ENCODE measurements around the gene CGREF1. TPM values are rescaled to one million over a fixed set of nuclear protein-coding genes. Genes with fewer than 3 reads are reported as not detected.

CGREF1 gene
- total RNA-seq, 1 experiment from 2014 or later = 18.7 TPM

GRCh38 chr2:27051902-27052645, 66.9 kb downstream of the CGREF1 start:
- TF ChIP-seq CTCF (conservative IDR thresholded peaks at IDR 0.05; ENCODE audit: low read depth, low read length) = no peak
- no peak for TF ChIP-seq EZH2phosphoT487 (IDR thresholded peaks at IDR 0.05; ENCODE audit: borderline replicate concordance, low read length)
- no peak for TF ChIP-seq EZH2 (IDR thresholded peaks at IDR 0.05; ENCODE audit: low read length, unreplicated experiment)
- Histone ChIP-seq H3K36me3 (ENCODE audit: low read depth, low read length) (no peaks in the 10 kb centered on the region), H3K4me3 (ENCODE audit: low read length) (peak overlapping the region; percentile 77), H3K4me2 (ENCODE audit: low read length) (peak overlapping the region; percentile 94), H3K9ac (ENCODE audit: low read length) (peak overlapping the region; percentile 60), H2AFZ (ENCODE audit: low read length) (peak overlapping the region; percentile 89), H3K4me1 (ENCODE audit: insufficient read depth, low read length) (peaks cover 17% of the 10 kb centered on the region), H3K9me2 (replicated peaks; ENCODE audit: low read length) (no peaks in the 10 kb centered on the region), H3F3A (ENCODE audit: low read length, unreplicated experiment) (no peaks in the 10 kb centered on the region), H3K27me3 (ENCODE audit: low read length) (no peaks in the 10 kb centered on the region), H4K20me1 (ENCODE audit: low read length) (no peaks in the 10 kb centered on the region), H3K9me3 (ENCODE audit: low read length) (no peaks in the 10 kb centered on the region), H3K79me2 (ENCODE audit: low read length) (no peaks in the 10 kb centered on the region), H3K27ac (ENCODE audit: low read length) (no peak overlapping the region)
- ATAC-seq = peak; percentile 2
- no TSS peak for BruUV-seq (replicated peaks)
- ChIA-PET CTCF (interaction anchor here (0.5 to 1.0 kb wide), 3 partner anchors 10 to 241 kb away, joined by 3 to 6 read pairs (median 4); no protein-coding TSS in a partner anchor), POLR2A (ENCODE audit: unreplicated experiment) (interaction anchor here (0.5 kb wide), 1 partner anchor 376 kb away, joined by 5 read pairs; the partner anchor contains the start of gene NRBP1)
- intact Hi-C loops (cut with micrococcal nuclease) = loop anchor here (2.0 kb wide), 2 partner anchors 19 to 31 kb away; partner anchors contain the start of gene TMEM214
- DNase-seq = no peak

- ATAC-seq = peak; percentile 54
- Histone ChIP-seq H4K20me1 (ENCODE audit: low read length) (no peaks in the 10 kb centered on the region), H3F3A (ENCODE audit: low read length, unreplicated experiment) (no peaks in the 10 kb centered on the region), H3K4me1 (ENCODE audit: insufficient read depth, low read length) (peaks cover 17% of the 10 kb centered on the region), H3K4me2 (ENCODE audit: low read length) (peak within 1 kb of the TSS; percentile 94), H2AFZ (ENCODE audit: low read length) (peak within 1 kb of the TSS; percentile 89), H3K79me2 (ENCODE audit: low read length) (no peaks in the 10 kb centered on the region), H3K36me3 (ENCODE audit: low read depth, low read length) (no peaks in the 10 kb centered on the region), H3K9me2 (replicated peaks; ENCODE audit: low read length) (no peaks in the 10 kb centered on the region), H3K9ac (ENCODE audit: low read length) (peak within 1 kb of the TSS; percentile 61), H3K9me3 (ENCODE audit: low read length) (no peaks in the 10 kb centered on the region), H3K27ac (ENCODE audit: low read length) (peak within 1 kb of the TSS; percentile 52), H3K27me3 (ENCODE audit: low read length) (no peaks in the 10 kb centered on the region), H3K4me3 (ENCODE audit: low read length) (peak within 1 kb of the TSS; percentile 77)
- ChIA-PET CTCF (interaction anchor here (0.5 to 1.0 kb wide), 3 partner anchors 89 to 242 kb away, joined by 3 to 6 read pairs (median 4); no protein-coding TSS in a partner anchor), POLR2A (ENCODE audit: unreplicated experiment) (interaction anchor here (0.5 to 1.0 kb wide), 2 partner anchors 83 to 377 kb away, joined by 3 to 5 read pairs; partner anchors contain the start of gene NRBP1)
- no peak for TF ChIP-seq EZH2 (IDR thresholded peaks at IDR 0.05; ENCODE audit: low read length, unreplicated experiment)
- no peak for TF ChIP-seq CTCF (conservative IDR thresholded peaks at IDR 0.05; ENCODE audit: low read depth, low read length)
- no peak for TF ChIP-seq EZH2phosphoT487 (IDR thresholded peaks at IDR 0.05; ENCODE audit: borderline replicate concordance, low read length)
- intact Hi-C loops (cut with micrococcal nuclease) = loop anchor here (1.0 to 2.0 kb wide), 3 partner anchors 18 to 90 kb away; partner anchors contain the start of gene TMEM214
- BruUV-seq (replicated peaks) = no TSS peak
- DNase-seq = peak; percentile 96
These were observed 67.7 kb downstream of the CGREF1 start, which contains the start of gene AGBL5 for GRCh38 chr2:27050996-27051901. TSS of gene AGBL5 (plus strand) at chr2:27051668. CDS start at chr2:27052959, 1,291 bp downstream.

Other genes starting within 250 kb of the CGREF1 start
- gene MAPRE3, start 148.5 kb downstream of the CGREF1 start, total RNA-seq (2014; rRNA removed) = 11.9 and 15.6 TPM in 2 replicates
- gene TMEM214, start 86.2 kb downstream of the CGREF1 start, total RNA-seq (2014; rRNA removed) = 43.0 and 56.1 TPM in 2 replicates
- 14.1 and 19.2 TPM in 2 replicates for gene AGBL5, start 67.5 kb downstream of the CGREF1 start, total RNA-seq (2014; rRNA removed)
- gene OST4, start 47.5 kb downstream of the CGREF1 start, total RNA-seq (2014; rRNA removed) = 244 and 258 TPM in 2 replicates
- gene EMILIN1, start 40.5 kb downstream of the CGREF1 start, total RNA-seq (2014; rRNA removed) = 0.69 and 0.75 TPM in 2 replicates
- 10.6 and 11.0 TPM in 2 replicates for gene KHK, start 32.4 kb downstream of the CGREF1 start, total RNA-seq (2014; rRNA removed)
- 0.36 TPM in 1 of 2 replicates, not detected in the other for gene ABHD1, start 4.7 kb upstream of the CGREF1 start, total RNA-seq (2014; rRNA removed)
- 85.6 and 103 TPM in 2 replicates for gene PREB, start 15.5 kb upstream of the CGREF1 start, total RNA-seq (2014; rRNA removed)
- gene PRR30, start 20.3 kb upstream of the CGREF1 start, total RNA-seq (2014; rRNA removed) = not detected in 2 replicates
- gene TCF23, start 29.9 kb upstream of the CGREF1 start, total RNA-seq (2014; rRNA removed) = not detected in 2 replicates
- gene ATRAID, start 92.9 kb upstream of the CGREF1 start, total RNA-seq (2014; rRNA removed) = 111 and 130 TPM in 2 replicates
- gene SLC5A6, start 93.1 kb upstream of the CGREF1 start, total RNA-seq (2014; rRNA removed) = 46.0 and 48.1 TPM in 2 replicates
- gene CAD, start 98.2 kb upstream of the CGREF1 start, total RNA-seq (2014; rRNA removed) = 85.9 and 121 TPM in 2 replicates
- gene SLC30A3, start 143.9 kb upstream of the CGREF1 start, total RNA-seq (2014; rRNA removed) = 0.36 TPM in 1 of 2 replicates, not detected in the other
- gene DNAJC5G, start 156.3 kb upstream of the CGREF1 start, total RNA-seq (2014; rRNA removed) = not detected in 2 replicates
- gene TRIM54, start 163.3 kb upstream of the CGREF1 start, total RNA-seq (2014; rRNA removed) = 0.51 and 1.6 TPM in 2 replicates
- gene UCN, start 189.3 kb upstream of the CGREF1 start, total RNA-seq (2014; rRNA removed) = 0.52 and 3.6 TPM in 2 replicates
- 41.8 and 59.2 TPM in 2 replicates for gene MPV17, start 204.0 kb upstream of the CGREF1 start, total RNA-seq (2014; rRNA removed)
- 82.2 and 98.1 TPM in 2 replicates for gene GTF3C2, start 237.6 kb upstream of the CGREF1 start, total RNA-seq (2014; rRNA removed)

Data from PC-3 (cell line).